ENCODE measurements around the gene CXorf51B.
"Not testable (repeated sequence)": the region's sequence is repeated elsewhere in the genome, so short reads cannot be mapped to it uniquely, and the experiment has no call there.

Gene CXorf51B

GRCh38 chrX:146809471-146809870, at the start of gene CXorf51B:
Gene CXorf51B (plus strand): TSS chrX:146809771. CDS start chrX:146809792, 21 bp downstream.
- not testable (repeated sequence) for DNase-seq

DNA sequence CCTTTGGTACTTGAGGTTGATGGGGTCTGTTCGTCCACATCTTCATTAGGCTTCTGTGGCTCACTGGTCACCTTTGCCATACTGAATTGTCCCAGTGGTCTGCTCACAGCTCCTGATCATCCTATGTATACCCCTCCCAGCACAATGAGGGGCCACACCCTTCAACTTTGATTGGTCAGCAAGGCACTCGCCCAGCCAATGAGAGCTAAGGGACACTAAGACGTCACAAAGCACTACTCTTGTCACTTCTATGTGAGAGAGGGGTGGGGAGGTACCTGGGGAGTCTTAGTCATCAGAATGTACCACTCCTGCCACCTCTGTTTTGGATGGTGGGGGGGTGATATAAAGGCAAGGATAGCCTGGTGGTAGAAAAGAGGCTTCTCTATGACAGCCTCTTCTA, 5.1 kb downstream of the CXorf51B start, which contains the start of gene CXorf51A:
Gene CXorf51A (minus strand): TSS at position 101 of the 400 bp plus-strand sequence. CDS start 21 bp downstream, at position 80.
- DNase-seq = not testable (repeated sequence)

DNA sequence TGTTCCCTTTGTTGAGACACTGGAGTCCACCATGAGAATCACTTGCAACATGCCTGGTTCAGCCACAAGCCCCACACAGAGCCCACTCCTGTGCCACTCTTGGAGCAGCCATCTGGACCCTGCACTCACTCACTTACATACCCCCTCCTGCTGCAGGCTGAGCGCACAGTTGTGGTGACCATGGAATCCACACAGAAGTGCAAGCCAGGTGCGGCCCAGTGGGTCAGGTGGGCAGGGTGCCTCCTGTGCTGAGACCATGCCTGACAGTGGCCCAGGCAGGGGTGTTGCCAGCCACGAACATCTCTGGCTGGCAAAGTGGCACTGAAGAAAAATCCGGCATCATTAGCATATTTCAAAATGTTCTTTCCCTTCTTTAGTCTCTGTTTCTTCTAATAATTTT, 22.4 kb downstream of the CXorf51B start:
- no peak for DNase-seq

- no peak for DNase-seq
These were observed 44.7 kb downstream of the CXorf51B start for GRCh38 chrX:146854281-146854680.

All from SHP77 (cell line).